ENCODE results near the gene HCK.

- TF ChIP-seq CTCF (IDR thresholded peaks at IDR 0.05) (no peak), MAX (CRISPR knock-in tag; IDR thresholded peaks at IDR 0.05) (no peak), PRRX2 (CRISPR knock-in tag; IDR thresholded peaks at IDR 0.05) (no peak), PRDM15 (CRISPR knock-in tag; IDR thresholded peaks at IDR 0.05) (no peak), ETV6 (CRISPR knock-in tag; IDR thresholded peaks at IDR 0.05) (no peak), SMAD3 (CRISPR knock-in tag; IDR thresholded peaks at IDR 0.05; ENCODE audit: borderline replicate concordance) (no peak), ESRRA (CRISPR knock-in tag; IDR thresholded peaks at IDR 0.05; ENCODE audit: borderline replicate concordance) (no peak), SP1 (CRISPR knock-in tag; conservative IDR thresholded peaks at IDR 0.05) (no peak)
Measured at GRCh38 chr20:32070690-32071213, 18.7 kb downstream of the HCK start.

Data from WTC11 (cell line).